EL (cell line): ENCODE results near the gene NPNT.

ENCODE experiments used
- DNase-seq: peaks from one replicate; pipeline ENCODE4 v3.0.0-alpha.2; 2016

Gene NPNT

DNA sequence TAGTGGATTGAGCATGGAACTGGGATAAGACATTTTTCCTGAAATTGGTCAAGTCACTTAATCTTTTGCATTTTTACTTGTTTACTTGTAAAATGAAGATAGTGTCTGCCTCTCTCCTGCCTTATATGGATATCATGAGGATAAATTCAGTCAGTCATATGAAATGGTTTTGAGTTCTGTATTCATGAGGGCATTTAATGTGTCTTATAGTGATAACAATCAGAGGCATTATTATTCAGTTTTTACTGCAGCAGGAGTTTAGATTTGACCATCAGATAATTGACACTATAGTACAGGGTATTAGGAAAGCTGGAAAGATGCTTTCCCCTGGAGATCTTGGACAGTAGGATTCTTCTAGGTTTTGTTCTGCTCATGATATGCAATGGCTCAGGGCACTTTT lies 26.0 kb downstream of the NPNT start:
- no peak for DNase-seq

DNA sequence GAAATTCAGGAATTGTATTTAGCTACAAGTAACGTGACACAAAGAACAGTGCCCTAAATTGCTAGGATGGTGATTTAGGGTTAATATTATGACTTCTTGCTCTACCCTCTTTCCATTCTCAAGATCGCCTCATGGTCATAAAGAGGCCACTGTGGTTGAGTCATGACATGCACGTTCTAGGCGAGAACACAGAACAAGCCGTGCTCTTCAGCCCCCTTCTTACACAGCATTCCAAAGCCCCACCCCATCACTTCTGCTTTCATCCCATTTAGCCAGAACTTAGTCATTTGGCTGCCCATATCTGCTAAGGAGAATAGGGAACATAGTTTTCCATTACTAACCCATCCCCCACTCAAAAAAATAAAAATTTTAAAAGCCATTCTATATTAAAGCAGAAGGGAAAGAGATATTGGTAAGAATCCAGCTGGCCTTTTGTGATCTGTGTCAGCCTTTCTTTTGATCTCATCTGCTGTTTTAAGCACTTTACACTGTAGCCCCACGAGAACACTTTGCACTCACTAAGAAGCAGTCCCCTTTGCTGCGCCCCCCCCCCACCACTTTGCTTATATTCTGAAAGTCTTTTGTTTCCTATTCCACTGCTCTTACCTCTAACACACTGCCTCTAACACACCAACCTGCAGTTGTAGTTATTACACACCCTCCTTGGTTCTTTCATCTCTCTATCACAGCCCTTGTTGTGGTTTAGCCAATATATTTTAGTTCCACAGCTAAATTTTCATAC lies 28.4 kb downstream of the NPNT start:
- peak; percentile 31 for DNase-seq

DNA sequence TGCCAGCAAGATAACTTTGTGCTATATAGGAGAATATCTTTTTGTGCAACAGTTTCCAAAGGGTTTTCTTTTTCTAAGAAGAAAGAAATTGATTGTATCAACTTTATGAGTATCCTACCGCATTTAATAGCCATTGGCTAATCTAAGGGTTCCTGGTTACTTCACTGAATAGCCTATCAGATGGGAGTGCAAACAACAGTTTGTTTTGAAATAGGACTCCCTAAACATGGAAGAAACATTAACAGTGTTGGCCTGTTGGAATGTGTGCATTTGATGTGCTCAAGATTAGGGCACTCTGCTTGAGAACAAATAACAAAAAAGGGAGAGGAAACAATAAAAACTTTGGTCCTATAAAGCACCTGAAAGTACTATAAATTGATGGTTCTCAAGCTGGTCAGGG lies 29.1 kb downstream of the NPNT start:
- DNase-seq: no peak

DNA sequence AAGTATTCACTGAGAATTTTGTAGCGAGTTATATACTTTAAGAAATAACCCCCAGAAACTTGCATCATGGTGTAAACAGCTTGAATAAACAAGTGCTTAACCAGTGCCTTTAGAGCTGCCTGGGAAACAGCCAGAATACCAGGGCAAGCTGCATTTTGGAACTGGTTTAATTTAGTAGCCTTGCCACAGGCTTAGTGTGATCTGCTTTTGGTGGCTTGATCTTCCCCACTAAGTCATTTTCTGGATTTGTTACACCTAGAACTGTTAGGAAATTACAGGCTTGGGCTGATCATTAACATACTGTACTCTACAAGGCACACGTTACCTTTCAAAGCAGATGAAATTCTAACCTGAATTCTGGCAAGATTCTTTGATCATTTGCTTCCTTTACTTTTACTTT lies 35.4 kb downstream of the NPNT start:
- no peak for DNase-seq

DNA sequence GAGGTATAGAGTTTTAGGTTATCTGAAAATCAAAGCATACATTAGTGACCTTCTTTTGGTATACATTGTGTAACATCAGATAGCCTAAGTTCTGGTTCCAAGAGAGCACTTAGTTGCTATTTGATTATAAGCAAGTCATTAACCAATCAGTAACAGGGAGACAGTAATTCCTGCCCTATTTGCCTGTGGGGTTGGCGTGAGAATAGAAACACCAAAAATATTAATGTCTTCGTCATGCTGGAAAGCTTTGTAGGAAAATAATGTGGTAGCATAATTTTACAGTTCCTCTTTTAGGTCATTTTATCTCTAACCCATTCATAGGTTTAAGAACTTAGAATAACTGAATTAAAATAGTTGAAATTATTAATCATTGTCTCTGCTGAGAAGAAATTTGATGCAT lies 37.8 kb downstream of the NPNT start:
- DNase-seq: no peak

DNA sequence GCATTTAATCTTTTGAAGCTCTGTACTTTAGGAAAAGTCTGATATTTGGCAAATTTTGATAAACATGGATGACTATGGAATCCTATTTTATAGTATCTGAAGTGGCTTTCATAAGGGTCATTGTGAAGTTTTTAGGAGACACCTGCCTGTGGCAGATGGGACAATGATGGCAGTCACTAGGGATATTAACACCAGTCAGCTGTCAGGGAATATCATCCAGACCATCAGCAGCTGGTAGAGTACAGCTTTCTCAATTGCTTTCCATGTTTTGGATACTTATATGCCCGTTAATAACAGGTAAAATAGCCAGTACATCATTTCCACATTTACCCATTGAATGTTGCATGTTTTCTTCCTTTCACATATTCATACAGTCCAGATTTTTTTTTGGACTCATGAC lies 39.1 kb downstream of the NPNT start:
- DNase-seq: no peak

DNA sequence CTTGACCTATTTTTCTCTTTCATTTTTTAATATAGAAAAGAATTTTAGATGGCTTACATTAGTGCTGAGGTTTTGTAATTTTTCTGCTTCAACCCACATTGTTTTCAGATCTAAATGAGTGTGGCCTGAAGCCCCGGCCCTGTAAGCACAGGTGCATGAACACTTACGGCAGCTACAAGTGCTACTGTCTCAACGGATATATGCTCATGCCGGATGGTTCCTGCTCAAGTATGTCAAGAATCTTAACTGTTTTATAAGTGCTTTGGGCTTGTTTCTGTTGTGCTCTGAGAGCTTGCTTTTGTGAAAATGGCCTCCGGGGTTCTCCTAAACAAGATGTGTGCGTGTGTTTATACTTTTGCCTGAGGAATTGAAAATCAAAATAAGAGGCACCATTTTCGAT lies 41.6 kb downstream of the NPNT start:
- no peak for DNase-seq

DNA sequence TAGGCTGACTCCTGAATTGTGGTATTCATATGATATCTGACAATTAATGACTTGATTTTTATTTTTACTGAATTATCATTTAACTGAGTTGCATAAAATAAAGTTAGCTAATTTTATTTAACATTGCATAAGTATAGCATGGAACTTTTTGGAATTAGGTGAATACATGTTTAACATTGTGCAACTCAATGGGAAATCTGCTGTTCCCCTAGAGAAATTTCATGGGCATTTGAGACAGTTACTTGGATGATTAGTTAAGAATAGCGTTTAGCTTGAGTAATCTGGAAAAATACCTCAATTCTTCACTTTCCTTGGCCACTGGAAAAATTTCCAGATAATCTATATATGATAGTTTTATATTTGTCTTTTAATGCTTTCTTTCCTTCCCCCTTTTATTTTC lies 42.5 kb downstream of the NPNT start:
- no peak for DNase-seq

DNA sequence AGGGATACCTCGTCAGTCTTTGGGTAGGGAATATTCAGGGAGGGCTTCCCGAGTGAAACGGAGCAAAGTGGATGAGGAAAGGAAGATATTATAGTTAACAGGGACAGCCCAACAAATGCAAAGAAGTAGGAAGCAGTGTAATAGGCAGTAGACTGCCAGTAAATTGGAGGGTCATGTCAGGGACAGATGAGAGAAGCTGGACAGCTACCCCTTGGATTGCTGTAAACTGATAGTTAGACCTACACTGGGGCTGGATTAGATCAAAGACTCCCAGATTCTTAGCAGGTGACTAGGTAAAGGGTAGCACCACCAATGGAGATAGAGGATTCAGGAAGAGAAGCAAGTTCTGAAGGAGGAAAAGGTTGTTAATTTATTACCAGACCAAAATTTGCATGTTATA lies 48.0 kb downstream of the NPNT start:
- no peak for DNase-seq

DNA sequence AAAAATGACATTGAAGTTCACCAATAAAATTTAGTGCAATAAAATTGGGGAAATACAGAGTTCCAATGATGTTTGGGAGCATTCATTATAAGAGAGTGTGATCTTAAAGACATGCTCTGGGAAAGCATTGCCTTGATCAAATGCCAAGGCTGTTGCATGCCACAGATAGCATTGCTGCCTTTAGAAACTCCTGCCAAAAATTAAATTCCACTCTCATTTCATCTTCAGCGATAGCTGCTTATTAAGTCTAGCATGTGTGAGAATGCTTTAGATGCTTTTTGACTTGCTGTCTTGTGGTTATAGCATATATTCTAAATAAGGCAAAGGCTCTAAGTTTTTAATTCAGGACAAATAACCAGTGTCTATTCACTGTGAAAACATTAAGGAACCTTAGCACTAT lies 49.3 kb downstream of the NPNT start:
- peak; percentile 80 for DNase-seq

DNA sequence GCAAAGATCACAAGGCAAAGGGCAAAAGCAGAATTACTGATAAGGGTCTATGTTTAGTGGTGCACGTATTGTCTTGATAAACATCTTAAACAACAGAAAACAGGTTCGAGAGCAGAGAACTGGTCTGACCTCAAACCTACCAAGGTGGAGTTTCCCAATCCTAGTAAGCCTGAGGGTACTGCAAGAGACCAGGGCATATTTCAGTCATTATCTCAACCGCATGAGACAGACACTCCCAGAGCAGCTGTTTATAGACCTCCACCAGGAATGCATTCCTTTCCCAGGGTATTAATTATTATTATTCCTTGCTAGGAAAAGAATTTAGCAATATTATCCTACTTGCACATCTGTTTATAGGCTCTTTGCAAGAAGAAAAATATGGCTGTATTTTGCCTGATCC lies 51.5 kb downstream of the NPNT start:
- DNase-seq: no peak

DNA sequence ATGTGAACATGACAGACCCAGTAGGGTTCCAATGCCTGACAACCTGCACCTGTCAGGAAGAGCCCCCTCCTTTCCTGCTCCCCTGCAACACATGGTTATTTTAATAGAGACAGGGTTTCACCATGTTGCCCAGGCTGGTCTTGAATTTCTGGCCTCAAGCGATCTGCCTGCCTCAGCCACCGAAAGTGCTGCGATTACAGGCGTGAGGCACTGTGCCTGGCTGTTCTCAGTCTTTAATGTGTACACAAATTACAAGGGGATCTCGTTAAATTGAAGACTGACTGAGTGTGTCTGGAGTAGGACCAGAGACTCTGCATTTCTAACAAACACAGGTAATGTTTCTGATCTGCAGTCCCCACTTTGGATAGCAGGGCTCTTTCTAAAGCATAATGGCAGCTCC lies 55.4 kb downstream of the NPNT start:
- DNase-seq: no peak

DNA sequence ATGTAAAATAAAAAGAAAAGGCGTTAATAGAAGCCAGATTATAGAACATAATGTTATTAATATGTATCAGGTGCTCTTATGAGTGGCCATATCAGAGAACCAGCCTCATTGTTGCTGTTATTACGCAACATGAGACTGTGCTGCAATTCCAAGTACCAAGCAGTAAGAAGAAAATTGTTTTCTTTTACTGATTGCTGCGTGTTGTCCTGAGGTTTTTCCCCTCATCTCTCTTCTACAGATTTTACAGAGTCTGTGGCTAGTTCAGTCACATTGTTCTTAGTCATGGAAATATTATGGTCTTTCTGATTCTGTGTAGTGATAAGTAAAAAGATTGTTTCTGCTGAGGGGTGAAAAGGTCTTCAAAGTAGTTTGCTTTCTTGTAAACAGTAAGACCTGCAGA lies 55.9 kb downstream of the NPNT start:
- DNase-seq: peak; percentile 13

DNA sequence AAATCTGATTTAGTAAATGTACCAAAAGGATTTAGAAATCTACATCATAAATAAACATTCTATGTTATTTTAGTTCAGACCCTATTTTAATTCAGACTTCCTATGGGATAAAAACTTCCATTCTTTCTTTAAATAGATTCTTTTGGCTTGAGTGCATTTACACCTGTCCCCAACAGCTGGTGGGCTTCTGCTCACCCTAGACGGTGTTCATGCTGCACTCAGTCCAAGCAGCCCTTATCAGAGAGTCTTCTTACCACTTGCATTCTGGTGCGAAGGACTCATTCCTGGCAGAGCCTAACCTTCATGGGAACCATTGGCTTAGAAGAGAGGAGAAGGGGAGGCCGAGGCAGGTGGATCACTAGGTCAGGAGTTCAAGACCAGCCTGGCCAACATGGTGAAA lies 57.3 kb downstream of the NPNT start:
- no peak for DNase-seq

DNA sequence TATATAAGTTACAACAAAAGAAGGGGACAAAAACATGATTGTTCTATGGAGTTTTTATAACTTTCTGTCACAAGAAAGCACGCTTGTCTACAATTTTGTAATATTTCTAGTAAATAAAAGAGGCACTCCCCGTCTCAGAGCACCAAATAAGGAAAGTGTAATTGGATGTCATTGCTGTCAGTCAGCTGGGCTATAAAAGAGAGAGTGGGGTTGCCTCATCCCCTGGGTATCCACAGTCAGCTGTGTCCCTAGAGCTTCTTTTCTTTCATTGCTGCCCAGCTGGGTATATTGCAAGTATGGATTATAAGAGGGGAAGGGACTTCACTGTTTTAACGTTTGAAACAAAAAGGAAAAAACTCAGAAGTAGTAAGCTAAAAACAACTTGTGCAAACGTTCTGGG lies 61.3 kb downstream of the NPNT start:
- no peak for DNase-seq

DNA sequence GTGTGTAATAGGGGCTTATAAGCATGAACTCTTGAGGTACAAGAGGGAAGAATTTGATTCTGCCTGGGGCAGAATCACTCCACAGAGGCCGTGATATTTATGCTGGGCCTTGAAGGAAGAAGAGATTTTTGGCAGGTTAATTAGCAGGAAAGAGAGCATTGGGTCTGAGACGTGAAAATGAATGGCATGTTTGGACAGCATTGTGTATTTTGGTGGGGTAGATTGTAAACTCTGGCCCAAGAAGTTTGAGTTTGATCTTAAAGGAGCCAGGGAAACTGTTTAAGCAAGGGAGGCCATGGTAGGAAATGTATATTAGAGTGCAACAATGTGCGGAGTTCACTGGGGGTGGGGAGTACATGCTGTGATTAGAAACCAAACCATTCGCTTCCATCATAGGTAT lies 62.4 kb downstream of the NPNT start:
- DNase-seq: no peak

DNA sequence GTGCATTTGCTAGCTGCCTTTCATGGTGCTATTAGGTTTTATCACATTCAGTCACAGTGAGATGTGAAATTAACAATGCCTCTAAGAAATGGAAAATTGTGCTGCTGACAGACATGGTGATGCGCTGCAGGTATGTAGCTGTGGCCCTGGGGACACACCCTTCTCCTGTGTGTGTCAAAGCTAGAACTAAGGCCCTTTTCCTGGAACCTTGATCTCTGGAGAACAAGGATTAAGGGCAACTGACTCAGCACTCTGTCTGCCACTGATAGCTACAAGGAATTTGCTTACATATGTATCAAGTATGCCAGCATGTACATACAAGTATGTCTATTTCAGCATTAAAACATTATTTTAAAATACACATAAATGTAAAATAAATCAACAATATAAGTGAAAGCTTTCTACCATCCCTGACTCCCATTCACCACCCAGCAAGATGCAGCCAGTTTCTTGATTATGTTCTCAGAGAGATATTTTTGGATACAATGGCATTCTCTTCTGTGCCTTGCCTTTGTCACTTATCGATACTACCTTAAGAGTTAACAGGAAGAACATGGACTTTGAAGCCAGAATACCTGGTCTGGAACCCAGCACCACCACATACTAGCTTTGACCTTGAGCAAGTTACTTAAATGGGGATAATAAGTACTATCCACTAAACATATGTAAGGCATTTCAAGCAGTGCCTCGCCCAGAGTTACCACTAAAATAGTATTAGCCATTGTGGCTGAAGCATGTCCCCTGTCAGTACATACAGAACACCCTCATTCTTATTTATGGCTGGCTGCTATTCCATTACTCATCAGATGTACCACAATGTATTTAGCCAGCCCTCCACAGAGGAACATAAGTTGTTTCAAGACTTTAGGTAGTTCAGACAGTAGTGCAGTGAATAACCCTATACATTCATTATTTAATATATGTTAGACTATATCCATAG lies 68.5 kb downstream of the NPNT start:
- DNase-seq: peak; percentile 11

DNA sequence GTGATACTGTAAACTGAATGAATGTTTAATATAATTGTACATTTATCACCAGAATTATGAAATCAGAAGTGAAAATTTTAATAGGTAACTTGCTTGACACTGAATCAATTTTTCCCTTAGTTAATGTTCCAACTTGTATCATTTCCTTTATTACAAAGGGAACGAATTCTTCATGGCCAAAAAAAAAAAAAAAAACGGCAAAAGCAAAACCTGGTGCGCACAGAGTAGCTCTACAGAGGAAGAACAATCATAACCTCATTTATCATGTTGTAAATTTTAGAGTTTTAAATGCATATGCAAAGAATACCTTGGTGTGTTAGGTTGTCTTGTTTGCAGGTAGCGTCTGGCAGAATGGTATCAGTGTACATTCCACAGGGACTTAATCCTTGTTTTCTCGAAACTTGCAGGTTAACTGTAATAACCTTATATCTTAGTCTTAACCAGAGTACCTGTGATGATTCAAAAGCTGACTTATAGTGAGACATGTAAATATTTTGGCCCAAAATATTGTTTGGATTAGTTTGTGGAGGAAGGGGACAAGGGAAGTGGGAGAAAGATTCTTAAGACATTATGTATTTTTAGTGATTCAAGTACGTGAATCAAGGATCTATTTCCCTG lies 70.0 kb downstream of the NPNT start:
- DNase-seq: no peak

DNA sequence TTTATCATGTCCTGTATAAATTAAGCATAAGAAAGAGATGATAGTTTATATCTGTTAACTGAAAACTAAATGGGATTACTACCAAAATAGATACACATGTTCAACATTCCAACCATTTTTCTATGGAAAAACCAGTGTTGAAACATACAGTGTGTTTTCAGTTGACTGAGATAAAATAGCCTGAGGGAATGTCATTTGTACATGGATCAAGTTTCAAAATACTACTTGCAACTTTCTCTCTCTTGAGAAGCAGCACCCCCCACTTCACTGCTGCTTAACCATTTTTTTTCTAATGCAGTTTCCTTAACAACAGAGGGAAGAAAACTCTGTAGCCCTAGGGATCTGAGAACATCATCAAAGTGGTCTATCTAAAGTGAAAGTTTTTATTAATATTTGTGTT lies 70.8 kb downstream of the NPNT start:
- peak; percentile 84 for DNase-seq

DNA sequence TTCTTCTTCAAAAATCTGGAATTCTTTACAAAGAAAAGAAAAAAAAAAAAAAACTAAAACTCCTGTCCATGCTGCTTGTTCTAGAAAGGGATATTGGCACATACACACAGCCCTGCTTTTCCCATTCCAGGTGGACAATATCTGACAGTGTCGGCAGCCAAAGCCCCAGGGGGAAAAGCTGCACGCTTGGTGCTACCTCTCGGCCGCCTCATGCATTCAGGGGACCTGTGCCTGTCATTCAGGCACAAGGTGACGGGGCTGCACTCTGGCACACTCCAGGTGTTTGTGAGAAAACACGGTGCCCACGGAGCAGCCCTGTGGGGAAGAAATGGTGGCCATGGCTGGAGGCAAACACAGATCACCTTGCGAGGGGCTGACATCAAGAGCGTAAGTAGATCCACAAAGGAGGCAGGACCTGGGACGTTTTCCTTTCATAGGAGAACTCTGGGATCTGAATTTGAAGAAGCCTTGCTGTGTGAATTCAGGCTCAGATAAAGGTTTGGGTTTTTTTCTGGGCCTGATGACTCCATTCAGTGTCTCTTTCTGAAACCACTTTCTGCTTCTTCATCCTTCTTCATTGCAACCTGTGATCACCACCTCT lies 71.9 kb downstream of the NPNT start:
- DNase-seq: no peak

DNA sequence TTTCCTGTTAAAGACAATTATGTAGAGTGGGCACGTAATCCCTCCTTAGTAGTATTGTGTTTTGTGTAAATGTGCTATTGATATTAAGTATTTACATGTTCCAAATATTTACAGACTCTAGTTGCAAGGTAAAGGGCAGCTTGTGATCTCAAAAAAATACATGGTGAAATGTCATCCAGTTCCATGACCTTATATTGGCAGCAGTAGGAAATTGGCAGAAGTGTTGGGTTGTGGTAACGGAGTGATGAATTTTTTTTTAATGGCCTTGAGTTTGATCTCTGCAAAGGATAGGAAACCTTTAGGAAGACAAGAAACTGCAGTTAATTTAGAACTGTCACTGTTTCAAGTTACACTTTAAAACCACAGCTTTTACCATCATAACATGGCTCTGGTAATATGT lies 74.3 kb downstream of the NPNT start:
- no peak for DNase-seq

DNA sequence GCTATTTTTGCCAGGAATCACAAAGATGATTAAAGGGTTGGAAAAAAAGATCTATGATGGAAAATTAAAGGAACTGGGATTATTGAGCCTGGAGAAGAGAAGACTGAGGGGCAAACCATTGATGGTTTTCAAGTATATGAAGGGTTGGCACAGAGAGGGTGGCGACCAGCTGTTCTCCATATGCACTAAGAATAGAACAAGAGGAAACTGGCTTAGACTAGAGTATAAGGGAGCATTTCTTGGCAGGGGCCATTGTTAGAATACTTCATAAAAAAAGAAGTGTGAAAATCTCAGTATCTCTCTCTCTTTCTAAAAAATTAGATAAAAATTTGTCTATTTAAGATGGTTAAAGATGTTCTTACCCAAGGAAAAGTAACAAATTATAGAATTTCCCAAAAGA lies 75.1 kb downstream of the NPNT start:
- DNase-seq: no peak

DNA sequence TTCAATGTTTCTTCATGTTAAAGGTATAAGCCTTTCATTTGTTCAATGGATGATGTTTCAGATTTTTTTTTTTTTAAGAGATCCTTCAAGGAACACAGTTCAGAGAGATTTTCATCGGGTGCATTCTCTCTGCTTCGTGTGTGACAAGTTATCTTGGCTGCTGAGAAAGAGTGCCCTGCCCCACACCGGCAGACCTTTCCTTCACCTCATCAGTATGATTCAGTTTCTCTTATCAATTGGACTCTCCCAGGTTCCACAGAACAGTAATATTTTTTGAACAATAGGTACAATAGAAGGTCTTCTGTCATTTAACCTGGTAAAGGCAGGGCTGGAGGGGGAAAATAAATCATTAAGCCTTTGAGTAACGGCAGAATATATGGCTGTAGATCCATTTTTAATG lies 75.8 kb downstream of the NPNT start:
- DNase-seq: no peak
